ENCODE data around the gene CLIC4. TPM values are rescaled to one million over a fixed set of nuclear protein-coding genes. Genes with fewer than 3 reads are reported as not detected.
A peak's percentile ranks its signal among the peaks of the same experiment; 100 is the strongest.

Gene CLIC4
- total and polyA plus RNA-seq, 10 of the 15 experiments (the other 5 are each of a cell fraction or from before 2014, with no cell fraction given) = 20.4 to 107 (median 69.6) TPM

DNA sequence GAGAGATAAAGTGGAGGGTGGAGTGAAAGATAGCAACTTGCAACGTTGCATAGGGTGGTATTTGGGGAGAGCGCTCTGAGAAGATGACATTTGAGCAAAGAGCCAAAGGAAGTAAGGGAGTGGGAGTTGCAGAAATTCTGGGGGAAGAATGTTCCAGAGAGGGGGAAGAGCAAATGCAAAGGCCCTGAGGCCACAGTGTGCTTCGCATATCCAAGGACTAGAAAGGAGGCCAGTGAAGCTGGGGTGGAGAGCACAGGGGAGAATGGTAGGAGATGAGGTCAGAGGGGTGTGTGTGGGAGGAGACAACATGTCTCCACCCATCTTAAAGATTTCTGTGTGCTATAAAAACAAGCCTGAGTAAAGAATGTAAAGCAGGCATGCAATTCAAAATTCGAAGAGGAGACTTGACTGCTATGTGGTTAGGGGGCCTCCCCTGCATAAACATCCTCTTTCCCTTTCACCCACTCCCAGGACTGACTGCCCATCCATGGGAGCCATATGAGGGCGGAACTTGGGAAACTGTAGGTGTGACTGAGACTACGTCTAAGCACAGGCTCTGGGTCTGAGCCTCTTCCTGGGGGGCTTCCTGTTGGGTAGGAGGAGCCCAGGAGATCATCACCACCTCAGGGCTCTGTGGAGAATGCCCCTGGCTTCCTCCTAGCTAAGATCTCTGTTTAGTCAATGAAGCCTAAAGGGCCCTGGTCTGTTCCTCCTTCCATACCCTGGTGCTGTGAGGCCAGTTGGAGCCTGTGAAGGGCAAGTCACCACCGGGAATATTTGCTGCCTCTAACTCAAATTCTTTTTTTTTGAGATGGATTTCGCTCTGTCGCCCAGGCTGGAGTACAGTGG lies 2.9 kb upstream of the CLIC4 start (continued):
- TF ChIP-seq, protein P1, sequence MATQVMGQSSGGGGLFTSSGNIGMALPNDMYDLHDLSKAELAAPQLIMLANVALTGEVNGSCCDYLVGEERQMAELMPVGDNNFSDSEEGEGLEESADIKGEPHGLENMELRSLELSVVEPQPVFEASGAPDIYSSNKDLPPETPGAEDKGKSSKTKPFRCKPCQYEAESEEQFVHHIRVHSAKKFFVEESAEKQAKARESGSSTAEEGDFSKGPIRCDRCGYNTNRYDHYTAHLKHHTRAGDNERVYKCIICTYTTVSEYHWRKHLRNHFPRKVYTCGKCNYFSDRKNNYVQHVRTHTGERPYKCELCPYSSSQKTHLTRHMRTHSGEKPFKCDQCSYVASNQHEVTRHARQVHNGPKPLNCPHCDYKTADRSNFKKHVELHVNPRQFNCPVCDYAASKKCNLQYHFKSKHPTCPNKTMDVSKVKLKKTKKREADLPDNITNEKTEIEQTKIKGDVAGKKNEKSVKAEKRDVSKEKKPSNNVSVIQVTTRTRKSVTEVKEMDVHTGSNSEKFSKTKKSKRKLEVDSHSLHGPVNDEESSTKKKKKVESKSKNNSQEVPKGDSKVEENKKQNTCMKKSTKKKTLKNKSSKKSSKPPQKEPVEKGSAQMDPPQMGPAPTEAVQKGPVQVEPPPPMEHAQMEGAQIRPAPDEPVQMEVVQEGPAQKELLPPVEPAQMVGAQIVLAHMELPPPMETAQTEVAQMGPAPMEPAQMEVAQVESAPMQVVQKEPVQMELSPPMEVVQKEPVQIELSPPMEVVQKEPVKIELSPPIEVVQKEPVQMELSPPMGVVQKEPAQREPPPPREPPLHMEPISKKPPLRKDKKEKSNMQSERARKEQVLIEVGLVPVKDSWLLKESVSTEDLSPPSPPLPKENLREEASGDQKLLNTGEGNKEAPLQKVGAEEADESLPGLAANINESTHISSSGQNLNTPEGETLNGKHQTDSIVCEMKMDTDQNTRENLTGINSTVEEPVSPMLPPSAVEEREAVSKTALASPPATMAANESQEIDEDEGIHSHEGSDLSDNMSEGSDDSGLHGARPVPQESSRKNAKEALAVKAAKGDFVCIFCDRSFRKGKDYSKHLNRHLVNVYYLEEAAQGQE (IDR thresholded peaks at IDR 0.05; ENCODE audit: low read depth, low read length) = no peak
- TF ChIP-seq ATF7 (IDR thresholded peaks at IDR 0.05; ENCODE audit: low read depth) (peak; percentile 78), JUND (IDR thresholded peaks at IDR 0.05; ENCODE audit: low read depth, low read length) (no peak)
- TF ChIP-seq, protein P2, sequence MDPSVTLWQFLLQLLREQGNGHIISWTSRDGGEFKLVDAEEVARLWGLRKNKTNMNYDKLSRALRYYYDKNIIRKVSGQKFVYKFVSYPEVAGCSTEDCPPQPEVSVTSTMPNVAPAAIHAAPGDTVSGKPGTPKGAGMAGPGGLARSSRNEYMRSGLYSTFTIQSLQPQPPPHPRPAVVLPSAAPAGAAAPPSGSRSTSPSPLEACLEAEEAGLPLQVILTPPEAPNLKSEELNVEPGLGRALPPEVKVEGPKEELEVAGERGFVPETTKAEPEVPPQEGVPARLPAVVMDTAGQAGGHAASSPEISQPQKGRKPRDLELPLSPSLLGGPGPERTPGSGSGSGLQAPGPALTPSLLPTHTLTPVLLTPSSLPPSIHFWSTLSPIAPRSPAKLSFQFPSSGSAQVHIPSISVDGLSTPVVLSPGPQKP (IDR thresholded peaks at IDR 0.05; ENCODE audit: low read depth, low read length) = no peak
